Lower leg skin (tissue), 3 donors: ENCODE data around the gene IST1.

Experiments
- CTCF ChIP-seq, 3 donors: fragments of 450-650 bp; IDR thresholded peaks; one replicate each; pipeline ENCODE4 v1.5.1; 2016; ENCODE audit warnings: antibody characterized with exemption in 3 of 3, mild to moderate bottlenecking in 3 of 3, moderate library complexity in 2 of 3
- POLR2A ChIP-seq, 2 donors: fragments of 450-650 bp; IDR thresholded peaks; one replicate each; pipeline ENCODE4 v1.6.1; 2016 to 2017; ENCODE audit warnings: antibody characterized with exemption in 2 of 2, mild to moderate bottlenecking in 1 of 2, moderate library complexity in 1 of 2

- no peak for TF ChIP-seq CTCF (IDR thresholded peaks at IDR 0.05)
- no peak for TF ChIP-seq POLR2A (IDR thresholded peaks at IDR 0.05)
Observed at GRCh38 chr16:71920658-71921057, 25.3 kb downstream of the IST1 start.
